HG02970 (cell line): ENCODE data around the gene RSKR.
"Not testable (repeated sequence)": the region's sequence is repeated elsewhere in the genome, so short reads cannot be mapped to it uniquely, and the experiment has no call there.

ENCODE experiments used
- ATAC-seq: cut with Tn5 transposase; IDR thresholded peaks from one replicate; pipeline ENCODE4 v1.9.1; 2021; ENCODE audit warnings: mild to moderate bottlenecking, moderate library complexity, moderate number of reproducible peaks; ENCODE audit not compliant: unreplicated experiment, low FRiP score

RSKR gene

DNA sequence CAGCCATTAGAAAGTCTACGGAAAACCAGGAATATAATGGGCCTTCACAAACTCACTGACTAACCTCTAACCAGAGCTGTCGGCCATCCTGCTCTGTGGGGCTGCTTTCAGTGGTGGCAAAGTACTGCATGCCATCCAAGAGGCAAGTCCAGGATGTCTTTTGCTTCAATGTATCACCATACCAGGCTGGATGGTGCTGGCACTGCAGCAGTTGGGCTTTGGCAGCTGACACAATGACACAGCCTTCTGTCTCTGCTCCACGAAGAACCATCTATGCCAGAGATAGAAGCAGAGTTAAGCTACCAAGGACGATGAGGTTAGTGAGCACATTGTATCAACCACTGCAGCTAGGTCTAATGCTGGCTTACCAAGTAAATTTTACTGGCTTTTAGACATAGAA lies 9.7 kb upstream of the RSKR start:
- no peak for ATAC-seq

DNA sequence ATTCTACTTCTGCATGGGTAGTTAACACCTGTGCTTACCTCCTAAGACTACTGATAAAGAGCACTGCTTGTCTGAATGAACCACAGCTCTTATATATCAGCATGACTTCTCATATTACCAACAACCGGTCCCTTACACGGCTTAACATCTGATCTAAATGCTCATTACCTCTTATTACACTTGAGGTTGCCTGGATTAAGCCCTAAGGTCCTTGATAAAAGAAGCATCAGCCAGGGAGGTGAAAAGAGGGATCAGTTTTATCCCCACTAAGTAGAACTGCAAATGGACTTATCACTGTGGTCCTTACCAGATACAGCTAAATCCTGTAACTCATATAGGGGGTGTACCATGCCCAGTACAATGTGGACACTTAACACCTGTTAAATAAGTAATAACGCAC lies 8.2 kb upstream of the RSKR start:
- no peak for ATAC-seq

DNA sequence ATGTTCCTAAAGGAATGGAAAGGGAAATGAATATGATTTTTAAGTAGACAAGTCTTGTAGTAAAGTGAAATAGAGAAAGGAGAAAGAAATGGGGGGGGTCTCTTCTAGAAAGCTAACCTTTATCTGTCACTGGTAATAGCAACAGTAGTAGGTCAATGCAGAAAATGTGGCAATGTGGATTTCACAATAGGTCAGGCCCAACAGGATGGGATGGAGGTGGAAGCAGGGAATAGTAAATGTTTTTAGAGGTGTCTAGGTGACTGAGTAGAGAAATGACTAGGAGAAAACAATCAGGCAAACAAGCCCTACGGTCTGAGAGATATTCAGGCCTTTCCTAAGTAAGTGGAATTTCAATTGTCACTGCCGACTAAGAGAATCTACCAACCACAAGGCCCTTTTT lies 6.0 kb upstream of the RSKR start:
- no peak for ATAC-seq

DNA sequence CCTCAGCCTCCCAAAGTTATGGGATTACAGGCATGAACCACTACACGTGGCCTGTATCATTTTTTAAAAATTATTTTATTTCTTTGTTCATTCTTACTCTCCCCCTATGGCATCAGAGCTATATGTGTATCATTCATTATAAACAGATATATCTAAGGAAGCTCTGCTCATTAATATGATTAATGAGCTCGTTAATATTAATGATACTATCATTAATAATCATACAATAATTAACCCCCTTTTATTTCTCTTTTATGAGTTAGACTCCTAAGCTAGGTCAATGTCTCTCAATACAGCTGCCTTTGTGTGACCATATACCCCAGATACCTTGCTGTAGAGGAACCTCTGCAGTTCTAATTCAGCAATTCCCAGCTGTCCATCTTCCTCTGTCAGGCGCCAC lies 4.5 kb upstream of the RSKR start:
- ATAC-seq, result no peak

DNA sequence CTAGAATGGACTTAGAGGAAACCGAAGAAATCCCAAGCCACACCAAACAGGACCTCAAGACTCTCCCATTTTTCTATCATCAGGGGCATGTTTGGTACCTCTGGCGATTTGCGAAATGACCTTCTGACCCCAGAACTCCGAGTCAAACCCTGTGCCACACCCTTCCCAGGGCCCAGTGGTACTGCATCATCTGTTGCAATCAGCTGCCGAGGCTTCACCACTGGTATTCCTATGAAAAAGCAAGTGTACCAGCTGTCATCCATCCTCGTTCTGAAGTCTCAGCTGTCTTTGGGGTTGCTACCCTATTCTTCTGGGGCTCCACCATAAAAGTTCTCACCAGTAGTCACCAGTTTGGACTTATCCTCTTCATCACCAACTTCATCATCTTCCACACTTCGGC lies 2.3 kb upstream of the RSKR start:
- no peak for ATAC-seq

DNA sequence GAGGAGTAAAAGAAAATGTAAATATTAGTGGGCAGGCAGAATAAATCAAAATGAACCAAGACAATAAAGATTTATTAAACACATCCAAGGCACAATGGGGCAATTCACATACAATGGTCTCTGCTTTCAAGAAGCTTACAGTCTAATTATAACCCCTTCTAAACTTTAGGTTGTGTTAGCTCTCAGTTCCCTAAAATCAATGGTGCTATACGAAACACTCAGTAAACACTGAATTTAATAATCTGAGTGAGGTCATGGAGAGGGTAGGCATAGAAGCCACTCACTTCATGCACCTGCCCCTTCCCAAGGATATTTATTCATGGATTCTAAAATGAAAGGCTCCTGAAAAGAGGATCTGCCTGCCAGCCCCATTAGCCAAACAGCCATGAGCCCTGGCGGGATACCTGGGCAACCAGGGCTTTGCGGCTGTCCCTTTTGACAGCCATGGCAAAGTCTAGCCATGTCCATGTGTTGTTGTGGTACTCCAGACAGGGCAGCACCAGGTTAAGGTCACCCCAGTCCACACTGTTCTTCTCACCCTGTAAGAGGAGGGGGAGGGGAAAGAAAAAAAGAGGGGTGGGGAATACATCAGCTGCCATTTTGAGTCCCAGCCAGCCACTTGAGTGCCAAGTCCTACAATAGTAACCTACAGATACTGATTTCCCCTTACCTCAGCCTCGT lies 1.4 kb upstream of the RSKR start:
- ATAC-seq, result no peak

DNA sequence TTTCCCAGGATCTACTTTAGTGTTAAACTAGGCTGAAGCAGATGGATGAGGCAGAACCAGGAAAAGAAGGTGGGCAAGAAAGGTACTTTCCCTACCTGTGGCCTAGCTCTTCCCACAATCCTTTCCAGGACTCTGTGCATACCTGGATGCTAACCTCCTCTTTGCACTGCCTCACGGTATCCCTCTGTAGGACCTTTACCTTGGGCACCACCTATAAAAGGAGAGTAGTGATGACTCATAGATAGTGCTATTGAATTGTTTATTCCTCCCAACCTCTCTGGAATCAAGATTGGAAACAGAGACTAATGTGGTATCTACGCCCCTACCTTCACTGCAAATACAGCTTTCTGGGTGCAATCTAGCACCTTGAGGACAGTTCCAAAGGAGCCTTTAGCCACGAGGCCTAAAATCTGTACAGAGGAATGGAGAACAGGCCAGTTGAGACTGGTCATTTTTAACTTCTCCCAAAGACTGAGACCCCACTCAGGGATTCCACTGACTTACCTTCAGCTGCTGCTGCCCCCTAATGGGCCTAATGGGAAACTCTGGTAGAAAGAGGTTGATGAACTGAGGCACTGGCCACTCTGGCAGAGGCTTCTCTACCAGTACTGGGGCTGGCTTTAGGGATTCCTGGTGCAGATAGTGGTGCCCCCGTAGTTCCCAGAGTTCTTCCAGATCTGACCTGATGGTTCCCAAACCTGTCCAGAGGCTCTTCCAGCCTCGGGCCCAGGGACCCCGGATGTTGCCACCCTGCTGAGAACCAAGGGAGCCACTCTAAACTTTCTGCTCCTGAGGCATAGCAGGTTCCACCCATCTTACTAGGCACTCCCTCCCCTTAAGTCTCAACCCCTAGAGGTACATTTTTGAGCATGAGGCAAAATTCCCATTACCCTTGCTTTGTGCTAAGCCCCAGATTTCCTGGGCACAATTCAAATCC lies 781 bp downstream of the RSKR start:
- ATAC-seq, result no peak

DNA sequence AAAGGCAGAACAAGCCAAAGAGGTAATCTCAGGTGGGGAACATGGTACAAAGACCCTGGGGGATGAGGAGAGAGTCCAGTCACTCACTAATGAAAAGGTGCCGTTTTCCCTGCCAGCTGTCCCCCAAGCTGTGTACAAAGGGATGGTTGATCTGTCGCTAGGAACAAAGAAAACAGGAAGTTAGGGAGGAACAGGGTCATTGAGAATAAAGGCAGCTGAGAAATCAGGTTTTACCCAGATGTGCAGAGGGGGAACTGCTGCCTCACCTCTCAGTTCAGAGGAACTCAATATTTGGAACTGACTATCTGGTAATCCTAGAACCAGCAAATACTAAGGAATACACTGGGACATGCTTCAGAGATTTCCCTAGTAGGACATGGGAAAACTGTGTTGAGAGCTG lies 1.5 kb downstream of the RSKR start:
- ATAC-seq, result no peak

DNA sequence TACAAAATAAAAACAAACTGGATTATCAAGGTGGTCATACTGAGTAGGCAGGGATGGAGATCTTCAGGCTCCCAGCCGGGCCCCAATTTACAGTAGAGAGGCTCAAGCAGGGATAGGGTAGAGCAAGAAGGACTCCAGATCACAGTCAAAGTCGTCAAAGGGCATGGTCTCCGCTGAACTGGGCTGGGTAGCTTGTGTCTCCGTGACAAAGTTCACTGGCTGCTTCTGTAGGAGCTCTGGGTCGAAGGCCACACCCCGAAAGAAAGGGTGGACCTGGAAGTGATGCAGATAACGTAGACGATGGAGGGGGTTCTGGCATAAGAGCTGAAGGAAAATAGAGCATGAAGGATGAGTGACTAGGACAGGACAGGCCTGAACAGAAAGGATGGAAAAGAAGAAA lies 3.6 kb downstream of the RSKR start:
- ATAC-seq, result no peak

DNA sequence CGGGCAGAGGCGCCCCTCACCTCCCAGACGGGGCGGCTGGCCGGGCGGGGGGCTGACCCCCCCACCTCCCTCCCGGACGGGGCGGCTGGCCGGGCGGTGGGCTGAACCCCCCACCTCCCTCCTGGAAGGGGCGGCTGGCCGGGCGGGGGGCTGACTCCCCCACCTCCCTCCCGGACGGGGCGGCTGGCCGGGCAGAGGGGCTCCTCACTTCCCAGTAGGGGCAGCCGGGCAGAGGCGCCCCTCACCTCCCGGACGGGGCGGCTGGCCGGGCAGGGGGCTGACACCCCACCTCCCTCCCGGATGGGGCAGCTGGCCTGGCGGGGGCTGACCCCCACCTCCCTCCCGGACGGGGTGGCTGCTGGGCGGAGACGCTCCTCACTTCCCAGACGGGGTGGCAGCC lies 10.0 kb downstream of the RSKR start:
- not testable (repeated sequence) for ATAC-seq

DNA sequence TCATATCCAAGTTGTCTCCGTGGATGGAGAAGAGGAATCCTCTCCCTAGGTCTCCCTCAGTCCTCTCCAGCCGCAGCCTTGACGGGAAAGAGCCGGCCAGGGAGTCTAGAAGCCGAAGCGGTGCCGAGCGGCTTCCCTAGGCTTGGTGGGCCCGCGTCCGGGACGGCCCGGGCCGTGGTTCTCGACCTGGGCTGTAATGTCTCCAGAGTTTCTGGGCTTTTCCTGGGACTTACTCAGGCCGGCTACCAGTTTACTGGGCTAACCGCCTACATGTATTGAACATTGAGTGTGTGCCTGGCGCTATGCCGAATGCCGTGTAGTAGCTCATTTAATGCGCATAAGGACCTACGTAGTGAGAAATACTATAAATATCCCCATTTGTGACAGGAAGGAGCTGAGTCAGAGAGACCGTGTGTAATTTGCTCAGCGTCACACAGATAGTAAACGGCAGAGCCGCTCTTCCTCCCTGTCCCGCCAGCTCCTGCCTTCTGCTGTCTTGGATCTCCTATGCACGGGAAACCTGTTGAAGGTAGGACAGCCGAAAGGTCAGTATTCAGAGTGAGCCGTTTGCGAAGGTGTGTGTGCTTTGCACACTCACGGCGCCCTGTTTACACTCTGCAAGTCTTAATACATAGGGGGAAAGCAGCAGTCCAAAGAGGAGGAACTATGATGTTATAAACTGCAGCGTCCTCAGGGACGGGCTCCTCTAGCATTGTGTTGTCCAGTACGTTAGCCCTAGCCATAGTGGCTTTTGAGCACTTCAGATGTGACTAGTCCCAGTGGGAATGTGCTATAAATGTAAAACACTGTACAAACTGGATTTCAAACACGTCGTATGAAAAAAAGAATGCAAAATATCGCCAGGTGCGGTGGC lies 14.4 kb downstream of the RSKR start:
- ATAC-seq, result peak; percentile 32

DNA sequence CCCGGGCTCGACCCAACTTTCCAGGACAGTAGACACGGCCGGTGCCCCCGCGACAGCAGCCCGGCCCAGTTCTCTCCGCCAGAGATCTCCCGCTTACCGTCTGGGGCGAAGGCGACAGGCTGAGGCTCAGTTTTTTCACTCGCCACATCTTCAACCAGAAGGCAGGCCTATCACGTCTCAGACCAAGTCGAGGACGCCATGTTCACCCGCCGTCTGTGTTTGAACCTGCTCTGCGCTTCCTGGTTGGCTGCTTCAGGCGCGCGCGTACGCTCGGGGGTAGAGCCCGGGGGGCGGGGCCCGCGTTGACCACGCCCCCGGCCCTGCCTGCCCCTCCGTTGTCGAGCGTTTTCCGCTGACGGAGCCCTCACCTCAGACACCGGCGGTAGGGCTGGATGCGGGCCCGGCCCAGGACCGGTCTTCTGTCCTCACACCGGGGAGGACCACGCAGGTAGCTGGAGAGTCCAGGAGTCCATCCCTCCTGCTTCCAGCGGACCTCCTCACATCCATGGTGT lies 15.1 kb downstream of the RSKR start, which contains the start of gene SPAG5:
Gene SPAG5, minus strand, starts transcription at position 227 of the 512 bp plus-strand sequence. Its CDS starts 79 bp downstream, at position 148.
- peak; percentile 85 for ATAC-seq

DNA sequence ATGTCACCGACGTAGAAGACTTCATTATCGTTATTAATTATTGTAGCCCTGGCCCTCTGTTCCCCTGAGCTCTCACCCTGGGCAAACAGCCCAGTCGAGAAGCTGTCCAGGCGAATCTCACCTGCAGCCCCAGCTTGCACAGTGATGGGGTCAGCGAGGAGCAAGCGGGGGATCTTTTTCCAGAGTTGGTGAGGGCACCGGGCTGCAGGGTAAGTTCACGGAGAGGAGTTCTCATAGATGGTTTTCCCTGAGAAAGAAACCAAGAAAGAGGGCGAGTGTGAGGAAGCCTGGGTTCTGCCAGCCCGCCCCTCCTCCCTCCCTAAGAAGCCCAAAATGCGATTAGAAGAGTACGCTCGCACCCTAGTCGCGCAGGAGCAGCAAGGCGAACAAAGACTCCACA lies 15.6 kb downstream of the RSKR start:
- no peak for ATAC-seq

DNA sequence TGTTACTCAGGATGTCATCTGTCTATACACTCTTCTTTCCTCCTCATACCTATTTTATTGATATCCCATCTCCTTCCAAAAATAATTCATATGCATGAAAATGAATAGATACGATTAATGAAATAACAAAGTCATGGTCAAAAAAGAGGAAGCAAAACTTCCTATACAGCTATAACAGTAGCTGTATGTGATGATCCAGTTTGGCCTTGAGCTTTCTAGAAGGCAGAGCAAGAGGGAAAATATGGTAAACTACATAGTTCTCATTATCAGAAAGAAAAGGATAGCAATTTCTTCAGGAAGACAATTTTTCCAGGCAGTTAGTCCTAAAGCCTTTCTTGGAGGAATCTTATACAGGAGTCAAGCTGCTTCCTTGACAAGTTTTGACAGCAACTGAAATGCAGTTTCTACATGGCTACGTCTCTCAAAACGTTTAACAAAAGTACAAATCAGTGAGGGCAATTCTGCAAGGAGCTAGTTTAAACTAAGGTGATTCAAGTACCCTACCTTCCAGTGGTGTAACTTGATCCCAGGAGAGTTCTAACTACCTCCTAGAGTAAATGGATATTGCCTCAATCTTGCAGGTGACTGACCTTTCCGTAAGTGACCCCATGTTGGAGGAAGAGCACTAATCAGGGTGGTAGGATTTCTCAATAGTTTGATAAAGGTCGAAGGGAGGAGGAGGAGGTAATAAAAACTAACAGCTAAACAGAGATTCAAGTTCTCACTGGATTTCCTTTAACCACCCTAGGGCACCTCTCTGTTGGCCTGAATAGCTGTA lies 16.2 kb downstream of the RSKR start:
- no peak for ATAC-seq

DNA sequence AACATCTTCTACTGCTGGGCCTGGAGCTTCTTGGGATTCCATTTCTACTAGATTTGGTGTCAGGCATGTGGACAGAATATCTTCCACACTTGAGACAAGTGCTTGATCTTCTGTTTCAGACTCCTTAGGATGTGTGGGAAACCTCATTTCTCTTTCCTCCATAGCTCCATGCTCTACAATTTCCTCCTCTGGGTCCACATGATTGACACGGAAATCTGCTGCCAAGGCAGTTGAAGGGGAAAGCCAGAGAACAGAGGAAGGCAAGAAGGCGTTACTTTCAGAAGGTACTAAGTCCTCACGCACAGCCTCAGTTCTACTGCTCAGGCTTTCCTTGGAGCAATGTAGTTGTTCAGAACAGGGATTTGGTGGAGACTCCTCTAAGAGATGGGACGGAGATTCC lies 21.7 kb downstream of the RSKR start:
- ATAC-seq, result no peak

DNA sequence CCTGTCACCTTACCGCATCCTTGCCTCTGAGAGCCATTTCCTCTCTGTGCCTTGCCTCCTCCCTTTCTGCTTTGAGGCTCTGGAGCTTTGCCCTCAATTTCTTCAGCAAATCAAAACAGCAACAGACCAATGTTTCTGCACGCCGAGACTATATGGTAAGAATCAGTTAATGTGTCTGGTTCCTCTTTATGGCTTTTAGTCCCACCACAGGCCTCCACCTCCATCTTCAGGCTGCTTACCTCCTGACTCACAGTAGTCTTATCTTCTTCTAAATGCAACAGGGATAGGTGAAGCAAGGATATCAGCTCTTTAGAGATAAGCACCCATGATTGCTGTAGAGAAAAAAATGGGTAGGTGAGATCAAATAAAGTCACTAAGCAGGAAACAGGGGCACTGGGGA lies 28.1 kb downstream of the RSKR start:
- no peak for ATAC-seq

DNA sequence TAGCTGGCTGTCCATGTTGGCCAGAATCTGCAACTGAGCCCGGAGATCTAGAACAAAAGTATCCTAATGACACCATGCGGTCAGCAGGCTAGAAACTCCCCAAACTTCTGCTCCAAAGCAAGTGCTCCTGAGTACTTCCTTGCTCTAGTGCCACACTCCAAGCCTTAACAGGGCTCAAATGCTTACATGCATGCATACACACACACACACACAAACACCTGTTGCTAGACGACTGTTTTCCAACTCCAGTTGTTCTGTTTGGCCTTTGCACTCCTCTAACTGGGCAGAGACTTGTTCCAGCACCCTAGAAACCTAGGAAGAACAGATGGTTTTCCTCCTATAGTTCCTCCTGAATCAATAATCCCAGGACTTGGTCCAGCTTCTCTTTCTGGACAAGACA lies 29.6 kb downstream of the RSKR start:
- ATAC-seq, result no peak

DNA sequence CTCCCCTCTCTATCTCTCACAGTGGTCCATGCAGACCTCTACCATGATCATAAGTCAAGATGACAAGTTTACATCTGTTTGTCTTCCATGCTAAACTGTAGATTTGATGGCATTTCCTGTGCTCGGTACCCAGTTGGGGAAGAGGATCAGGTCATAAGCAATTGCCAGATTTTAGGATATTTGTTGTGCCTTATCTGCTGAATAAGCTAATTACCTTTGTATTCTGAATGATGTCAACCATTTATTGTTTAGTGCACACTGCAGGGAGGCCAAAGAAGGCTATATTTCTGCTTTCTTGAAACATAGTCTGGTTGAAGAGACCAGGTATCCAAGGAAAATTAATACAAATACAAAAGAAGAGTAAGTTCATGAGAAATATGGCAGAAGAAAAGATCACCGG lies 31.5 kb downstream of the RSKR start:
- ATAC-seq, result no peak

DNA sequence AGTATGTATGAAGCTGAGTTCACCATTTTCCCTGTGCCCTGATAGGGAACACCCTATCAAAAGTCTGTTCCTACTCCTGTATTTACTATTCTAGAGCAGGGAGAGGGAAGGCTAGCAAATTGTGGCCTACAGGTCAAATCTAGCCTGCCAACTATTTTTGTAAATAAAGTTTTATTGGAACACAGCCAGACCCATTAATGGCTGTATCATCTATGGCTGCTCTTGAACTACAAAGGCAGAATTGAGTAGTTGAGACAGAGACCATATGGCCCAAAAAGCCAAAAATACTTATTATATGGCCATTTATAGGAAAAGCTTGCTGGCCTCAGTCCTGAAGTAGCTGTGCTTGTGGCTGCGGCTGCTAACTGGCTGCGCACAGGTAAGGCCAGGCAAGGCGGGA lies 33.0 kb downstream of the RSKR start:
- ATAC-seq, result no peak

DNA sequence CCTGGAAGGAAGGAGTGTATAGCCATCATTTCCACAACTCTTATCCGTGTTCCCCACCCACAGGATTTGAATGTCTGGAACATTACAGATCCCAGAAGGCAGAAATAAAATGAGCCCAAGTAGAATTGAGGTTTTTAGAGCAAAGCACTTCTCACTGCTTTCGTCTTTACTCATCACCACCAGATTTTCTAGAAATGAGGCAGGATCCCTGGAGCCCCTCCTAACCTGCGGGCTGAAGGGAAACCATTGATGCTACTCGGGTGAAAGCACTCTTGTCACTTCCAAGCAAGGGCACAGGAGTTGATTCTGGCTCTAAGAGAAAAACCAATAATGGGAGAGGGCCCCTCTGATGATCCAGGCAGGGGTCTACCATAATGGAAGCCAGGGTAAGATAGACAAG lies 34.5 kb downstream of the RSKR start:
- no peak for ATAC-seq
